Heart right ventricle (tissue), 16 donors: ENCODE measurements around the gene LMTK3. TPM values are rescaled to one million over a fixed set of nuclear protein-coding genes. Genes with fewer than 3 reads are reported as not detected.

Experiments used
- ATAC-seq, 8 donors: fragments of 200-7000 bp; cut with Tn5 transposase; one replicate each; pipeline ENCODE4 v1.9.1; 2020; ENCODE audit warnings: mild to moderate bottlenecking in 8 of 8, moderate library complexity in 8 of 8, moderate number of reproducible peaks in 1 of 8
- DNase-seq, 2 donors: peaks; one replicate each; pipeline ENCODE4 v3.0.0-alpha.2; 2020
- H3K27ac ChIP-seq, 10 donors: fragments of 200-600 bp; sonication (generic) in 2 of 10; one replicate each; pipeline versions ENCODE4 v1.5.0 to v1.8.0; 2020 to 2022; ENCODE audit warnings: mild to moderate bottlenecking in 3 of 10
- H3K27me3 ChIP-seq, 7 donors: fragments of 200-600 bp; one replicate each; pipeline ENCODE4 v1.8.0; 2021 to 2022; ENCODE audit warnings: mild to moderate bottlenecking in 2 of 7
- H3K36me3 ChIP-seq, 9 donors: fragments of 200-600 bp; sonication (generic) in 1 of 9; one replicate each; pipeline versions ENCODE4 v1.5.0 to v1.8.0; 2020 to 2022; ENCODE audit warnings: mild to moderate bottlenecking in 2 of 9
- H3K4me1 ChIP-seq, 9 donors: fragments of 200-600 bp; sonication (generic) in 1 of 9; one replicate each; pipeline versions ENCODE4 v1.5.0 to v1.8.0; 2020 to 2022; ENCODE audit warnings: mild to moderate bottlenecking in 4 of 9
- H3K4me3 ChIP-seq, 10 donors: fragments of 200-600 bp; sonication (generic) in 2 of 10; one replicate each; pipeline versions ENCODE4 v1.5.0 to v1.8.0; 2020 to 2022; ENCODE audit warnings: mild to moderate bottlenecking in 7 of 10, moderate library complexity in 2 of 10
- H3K9me3 ChIP-seq, 11 donors: fragments of 200-600 bp in 10 of 11; sonication (generic) in 2 of 11; one replicate each; pipeline versions ENCODE4 v1.5.0 to v1.8.0; 2013 to 2022; ENCODE audit warnings: mild to moderate bottlenecking in 2 of 11, control low read depth in 1 of 11, moderate library complexity in 1 of 11
- WGBS, 2 donors: extraction: QIAGEN DNeasy Blood & Tissue Kit; methylation state at CpG; one replicate each; pipeline ENCODE4 v1.1.7; 2013; ENCODE audit warnings: inconsistent platforms in 1 of 2; 5-methylcytosine and 5-hydroxymethylcytosine counted together
- intact Hi-C, 10 donors: fragments of 100-400 bp; cut with DNase I; formaldehyde crosslinking; loops; one replicate each; pipeline versions ENCODE4 v1.11.1 to v1.14.2; 2022
- polyA plus RNA-seq, 2 donors: library from polyadenylated mRNA; stranded (reverse); fragments of 200-250 nt; gene quantifications; one replicate each; pipeline ENCODE4 v1.2.3, GENCODE V29; 2013
- total RNA-seq, 10 donors: library from RNA; stranded (reverse); fragmentation: NEBNext Ultra II Directional in 3 of 10; extraction: Animal tissue kit (Norgen Biotek cat#: 25700) in 3 of 10; gene quantifications; one replicate each; pipeline versions ENCODE4 v1.2.1 to v1.2.4, GENCODE V29; 2021 to 2023
- TF ChIP-seq, protein P1 (sequence below), 9 donors: fragments of 200-600 bp; sonication (generic) in 2 of 9; IDR thresholded peaks; one replicate each; pipeline versions ENCODE4 v1.5.0 to v1.8.0; 2021 to 2022; ENCODE audit warnings: antibody characterized with exemption in 9 of 9, mild to moderate bottlenecking in 5 of 9, moderate library complexity in 1 of 9
- donor health status: Arrhythmogenic right ventricular cardiomyopathy.
- donor health status: ischemic (EF 13 %, LVEDD 7.1; RV severe dilation, severe dysfunction).
- donor health status: healthy with polysubstance abuse.
- donor health status: DM: no; HTN: yes; CAD: no.
- donor health status: DM: no; HTN: no; CAD: no.
- donor health status: ischemic (EF 25% LVEDD 6.9; RV normal size, moderate dysfunction).
- donor health status: ischemic (EF 25% LVEDD 5.7; RV mildly dilated, moderate dysfunction).
- donor health status: healthy.
- donor health status: DM: yes; HTN: yes; CAD: no.
- donor health status: Ischemic cardiomyopathy.
- donor health status: ischemic (EF 35%, LVEDD 5.7; RV mildly dilated, moderate dysfunction).
- donor health status: nonischemic (EF 11% LVEDD 7.7; RV severe dilation, severe dysfunction).
- donor health status: DM: yes; HTN: yes; CAD: no.
- donor health status: PGD.
- donor health status: ischemic (EF 29% LVEDD 5.4; RV normal size, mild dysfunction).
- donor health status: nonischemic (EF 23%, LVEDD 6.1; RV moderate dilation, normal function).

Gene LMTK3
- total and polyA plus RNA-seq, 12 donors: 0.12 to 1.5 (median 0.88) TPM

DNA sequence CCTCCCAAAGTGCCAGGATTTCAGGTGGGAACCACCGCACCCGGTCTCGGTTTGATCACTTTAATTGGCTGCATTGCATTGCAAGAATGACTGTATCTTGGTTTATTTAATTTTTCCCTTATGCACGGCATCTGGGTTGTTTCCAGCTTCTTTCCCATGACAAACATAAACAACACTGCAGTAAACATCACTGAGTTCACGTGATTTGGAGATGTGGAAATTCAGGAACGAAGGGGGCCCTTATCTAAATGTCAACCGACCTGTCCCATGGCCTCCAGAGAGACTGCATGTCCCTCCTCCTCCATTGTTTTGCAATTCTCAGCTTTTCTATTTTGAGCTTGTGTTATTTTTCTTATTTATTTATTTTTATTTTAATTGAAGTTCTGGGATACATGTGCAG lies 25.9 kb upstream of the LMTK3 start:
- Histone ChIP-seq H3K27me3 (peaks cover 0 to 11% (median 0%) of the 10 kb centered on the region in 7 donors), H3K4me1 (no peaks in the 10 kb centered on the region), H3K36me3 (no peaks in the 10 kb centered on the region), H3K9me3 (no peaks in the 10 kb centered on the region), H3K4me3 (no peak overlapping the region), H3K27ac (no peak overlapping the region)
- ATAC-seq (no peak), DNase-seq (no peak)
- 76 to 77% methylated on average over 7 of the region's 7 CpGs for WGBS, 2 donors
- intact Hi-C loops: no loop called here
- TF ChIP-seq, protein P1, sequence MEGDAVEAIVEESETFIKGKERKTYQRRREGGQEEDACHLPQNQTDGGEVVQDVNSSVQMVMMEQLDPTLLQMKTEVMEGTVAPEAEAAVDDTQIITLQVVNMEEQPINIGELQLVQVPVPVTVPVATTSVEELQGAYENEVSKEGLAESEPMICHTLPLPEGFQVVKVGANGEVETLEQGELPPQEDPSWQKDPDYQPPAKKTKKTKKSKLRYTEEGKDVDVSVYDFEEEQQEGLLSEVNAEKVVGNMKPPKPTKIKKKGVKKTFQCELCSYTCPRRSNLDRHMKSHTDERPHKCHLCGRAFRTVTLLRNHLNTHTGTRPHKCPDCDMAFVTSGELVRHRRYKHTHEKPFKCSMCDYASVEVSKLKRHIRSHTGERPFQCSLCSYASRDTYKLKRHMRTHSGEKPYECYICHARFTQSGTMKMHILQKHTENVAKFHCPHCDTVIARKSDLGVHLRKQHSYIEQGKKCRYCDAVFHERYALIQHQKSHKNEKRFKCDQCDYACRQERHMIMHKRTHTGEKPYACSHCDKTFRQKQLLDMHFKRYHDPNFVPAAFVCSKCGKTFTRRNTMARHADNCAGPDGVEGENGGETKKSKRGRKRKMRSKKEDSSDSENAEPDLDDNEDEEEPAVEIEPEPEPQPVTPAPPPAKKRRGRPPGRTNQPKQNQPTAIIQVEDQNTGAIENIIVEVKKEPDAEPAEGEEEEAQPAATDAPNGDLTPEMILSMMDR (IDR thresholded peaks at IDR 0.05): no peak

DNA sequence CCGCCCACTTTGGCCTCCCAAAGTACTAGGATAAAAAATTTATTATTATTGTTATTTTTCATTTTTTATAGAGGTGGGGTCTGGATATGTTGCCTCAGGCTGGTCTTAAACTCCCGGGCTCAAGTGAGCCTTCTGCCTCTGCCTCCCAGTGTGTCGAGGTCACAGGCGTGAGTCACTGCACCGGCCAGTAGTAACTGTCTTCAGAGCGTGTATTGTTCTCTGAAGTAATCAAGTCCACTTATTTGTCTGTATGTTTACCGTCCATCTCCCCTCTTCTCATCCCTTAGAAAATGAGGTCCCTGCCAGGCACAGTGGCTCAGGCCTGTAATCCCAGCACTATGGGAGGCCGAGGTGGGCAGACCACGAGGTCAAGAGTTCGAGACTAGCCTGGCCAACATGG lies 22.1 kb upstream of the LMTK3 start:
- no peak overlapping the region for H3K4me3 ChIP-seq
- peaks cover 0 to 20% (median 0%) of the 10 kb centered on the region in 7 donors for H3K27me3 ChIP-seq
- TF ChIP-seq, protein P1 (IDR thresholded peaks at IDR 0.05): no peak
- ATAC-seq: no peak
- DNase-seq: no peak
- intact Hi-C loops: no loop called here
- no peaks in the 10 kb centered on the region for H3K4me1 ChIP-seq
- no peaks in the 10 kb centered on the region for H3K36me3 ChIP-seq
- peaks cover 0 to 9% (median 3%) of the 10 kb centered on the region in 11 donors for H3K9me3 ChIP-seq
- no peak overlapping the region for H3K27ac ChIP-seq
- WGBS, 2 donors: 81 to 93% methylated on average over 10 of the region's 10 CpGs

DNA sequence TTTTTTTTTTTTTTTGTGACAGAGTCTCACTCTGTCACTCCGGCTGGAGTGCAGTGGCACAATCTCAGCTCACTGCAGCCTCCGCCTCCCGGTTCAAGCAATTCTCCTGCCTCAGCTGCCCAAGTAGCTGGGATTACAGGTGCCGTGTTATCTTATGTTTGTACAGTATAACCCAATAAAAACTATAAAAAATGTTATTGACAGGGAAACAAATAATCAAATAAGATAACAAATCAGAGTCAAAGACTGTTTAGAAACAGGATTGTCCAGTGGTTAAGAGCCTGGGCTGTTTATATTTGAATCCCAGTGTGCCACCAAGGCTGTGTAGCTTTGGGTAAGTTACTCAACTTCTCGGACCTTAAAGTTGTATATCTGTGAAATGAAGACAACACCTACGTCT lies 19.1 kb upstream of the LMTK3 start:
- Histone ChIP-seq H3K4me1 (no peaks in the 10 kb centered on the region), H3K36me3 (no peaks in the 10 kb centered on the region), H3K27ac (no peak overlapping the region), H3K9me3 (peaks cover 0 to 37% (median 13%) of the 10 kb centered on the region in 11 donors), H3K27me3 (peaks cover 0 to 20% (median 0%) of the 10 kb centered on the region in 7 donors), H3K4me3 (no peak overlapping the region)
- DNase-seq: no peak
- ATAC-seq: no peak
- intact Hi-C loops: no loop called here
- WGBS, 2 donors: 75 to 79% methylated on average over 6 of the region's 6 CpGs
- TF ChIP-seq, protein P1 (IDR thresholded peaks at IDR 0.05): no peak

DNA sequence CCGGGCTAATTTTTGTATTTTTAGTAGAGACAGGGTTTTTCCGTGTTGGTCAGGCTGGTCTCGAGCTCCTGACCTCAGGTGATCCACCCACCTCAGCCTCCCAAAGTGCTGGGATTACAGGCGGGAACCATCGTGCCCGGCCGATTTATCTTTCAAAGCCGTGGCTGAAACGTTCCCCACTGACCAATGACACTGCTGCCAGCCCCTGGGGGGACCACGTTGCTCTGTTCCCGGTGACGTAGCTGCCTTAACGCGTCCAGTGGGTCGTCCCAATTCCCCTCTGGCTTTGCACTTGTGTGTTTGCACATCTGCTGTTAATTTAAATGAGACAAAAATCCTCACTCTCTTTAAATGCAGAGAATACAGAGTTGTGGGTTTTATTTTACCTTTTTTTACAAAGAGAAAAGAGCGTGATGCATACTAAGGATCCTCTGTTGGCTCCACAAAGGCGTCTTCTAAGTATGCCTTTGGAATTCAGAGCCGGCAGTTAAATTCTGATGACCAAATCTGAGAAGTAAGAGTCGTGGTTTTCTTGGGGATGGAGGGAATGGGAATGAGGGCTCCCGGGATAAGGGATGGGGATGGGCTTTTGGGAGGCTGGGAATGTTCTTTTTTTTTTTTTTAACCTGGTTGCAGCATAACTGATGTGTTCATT lies 18.6 kb upstream of the LMTK3 start:
- peaks cover 0 to 20% (median 0%) of the 10 kb centered on the region in 7 donors for H3K27me3 ChIP-seq
- no peaks in the 10 kb centered on the region for H3K4me1 ChIP-seq
- DNase-seq: no peak
- H3K27ac ChIP-seq: no peak overlapping the region
- no peak for ATAC-seq
- intact Hi-C loops: no loop called here
- H3K36me3 ChIP-seq: no peaks in the 10 kb centered on the region
- TF ChIP-seq, protein P1 (IDR thresholded peaks at IDR 0.05): no peak
- H3K9me3 ChIP-seq: peaks cover 0 to 37% (median 13%) of the 10 kb centered on the region in 11 donors
- 63 to 64% methylated on average over 20 of the region's 20 CpGs for WGBS, 2 donors
- no peak overlapping the region for H3K4me3 ChIP-seq
